T-helper 1 cell treated with Interleukin-12 subunit alpha and Interleukin-12 subunit beta and Interleukin-4 antibody, amounts not matched to agents 30 μg/mL and 1 μg/mL, for 36 hours (primary cell): ENCODE measurements around the gene PREX1.
"Not testable (repeated sequence)": the region's sequence is repeated elsewhere in the genome, so short reads cannot be mapped to it uniquely, and the experiment has no call there.

Experiments
- H3K27ac Mint-ChIP-seq: one replicate; pipeline ENCODE4 v1.8.0; 2021; ENCODE audit warnings: mild to moderate bottlenecking, mixed read lengths
- H3K27me3 Mint-ChIP-seq: one replicate; pipeline ENCODE4 v1.8.0; 2021; ENCODE audit warnings: low read depth, mixed read lengths
- H3K36me3 Mint-ChIP-seq: one replicate; pipeline ENCODE4 v1.8.0; 2021; ENCODE audit warnings: low read depth, mixed read lengths
- H3K4me1 Mint-ChIP-seq: one replicate; pipeline ENCODE4 v1.8.0; 2021; ENCODE audit warnings: low read depth, mixed read lengths
- H3K4me3 Mint-ChIP-seq: one replicate; pipeline ENCODE4 v1.8.0; 2021; ENCODE audit warnings: mild to moderate bottlenecking, moderate library complexity, mixed read lengths
- H3K9me3 Mint-ChIP-seq: one replicate; pipeline ENCODE4 v1.8.0; 2021; ENCODE audit warnings: mixed read lengths

Gene PREX1

DNA sequence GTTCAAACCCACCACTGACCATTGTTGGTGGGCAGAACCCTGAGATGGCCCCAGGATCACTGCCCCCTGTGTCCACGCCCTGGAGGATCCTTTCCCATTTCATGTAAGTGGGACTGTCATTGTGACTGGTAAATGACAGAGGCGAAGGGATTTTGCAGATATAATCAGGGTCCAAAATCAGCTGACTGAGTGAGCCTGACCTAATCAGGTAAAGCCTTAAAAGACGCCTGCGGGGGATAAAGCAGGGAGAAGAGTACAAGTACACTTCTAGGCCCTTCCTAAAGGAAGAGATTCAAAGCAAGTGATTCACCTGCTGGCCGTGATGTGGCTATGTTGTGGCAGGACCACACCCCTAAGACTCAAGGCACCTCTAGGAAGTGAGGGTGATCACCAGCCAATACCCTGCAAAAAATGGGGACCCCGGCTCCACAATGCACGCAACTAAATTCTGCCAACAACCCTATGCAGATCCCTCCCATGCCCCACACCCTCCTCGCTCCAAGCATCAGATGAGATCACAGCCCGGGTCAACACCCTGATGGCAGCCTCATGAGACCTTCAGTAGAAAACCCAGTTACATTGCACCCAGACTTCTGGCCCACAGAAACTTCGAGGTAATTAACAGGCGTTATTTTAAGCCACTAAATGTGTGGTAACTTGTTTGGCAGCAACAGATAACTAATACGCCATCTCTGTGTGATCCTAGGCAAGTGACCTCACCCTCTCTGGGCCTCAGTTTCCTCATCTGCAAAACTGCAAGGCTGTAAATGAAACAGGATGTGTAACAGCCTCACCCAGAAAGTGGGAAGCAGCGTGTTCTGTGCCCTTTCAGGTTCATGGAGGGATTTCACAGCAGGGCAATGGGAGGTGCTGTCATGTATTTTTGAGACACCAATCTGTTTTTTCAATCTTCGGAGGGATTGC is 11.3 kb downstream of the PREX1 start:
- Mint-ChIP-seq H3K27me3 (no peaks in the 10 kb centered on the region), H3K9me3 (no peaks in the 10 kb centered on the region), H3K36me3 (peaks cover 38% of the 10 kb centered on the region), H3K4me3 (no peak overlapping the region), H3K27ac (peak overlapping the region; percentile 58), H3K4me1 (peaks cover 58% of the 10 kb centered on the region)

DNA sequence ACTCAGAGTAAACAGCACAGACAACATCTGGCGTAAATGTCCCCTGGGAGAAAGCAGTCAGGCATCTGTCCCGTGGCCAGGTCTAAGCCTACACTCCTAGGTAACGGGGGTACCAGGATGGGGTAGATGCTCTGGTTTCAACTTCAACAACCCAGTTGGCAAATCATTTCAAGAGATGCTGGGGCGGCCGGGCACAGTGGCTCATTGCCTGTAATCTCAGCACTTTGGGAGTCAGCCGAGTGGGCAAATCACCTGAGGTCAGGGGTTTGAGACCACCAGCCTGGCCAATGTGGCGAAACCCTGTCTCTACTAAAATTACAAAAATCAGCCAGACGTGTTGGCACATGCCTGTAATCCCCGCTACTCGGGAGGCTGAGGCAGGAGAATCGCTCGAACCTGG is 12.3 kb downstream of the PREX1 start:
- no peaks in the 10 kb centered on the region for H3K27me3 Mint-ChIP-seq
- peaks cover 56% of the 10 kb centered on the region for H3K4me1 Mint-ChIP-seq
- H3K9me3 Mint-ChIP-seq, result no peaks in the 10 kb centered on the region
- H3K4me3 Mint-ChIP-seq, result no peak overlapping the region
- H3K36me3 Mint-ChIP-seq, result peaks cover 38% of the 10 kb centered on the region
- H3K27ac Mint-ChIP-seq, result no peak overlapping the region

DNA sequence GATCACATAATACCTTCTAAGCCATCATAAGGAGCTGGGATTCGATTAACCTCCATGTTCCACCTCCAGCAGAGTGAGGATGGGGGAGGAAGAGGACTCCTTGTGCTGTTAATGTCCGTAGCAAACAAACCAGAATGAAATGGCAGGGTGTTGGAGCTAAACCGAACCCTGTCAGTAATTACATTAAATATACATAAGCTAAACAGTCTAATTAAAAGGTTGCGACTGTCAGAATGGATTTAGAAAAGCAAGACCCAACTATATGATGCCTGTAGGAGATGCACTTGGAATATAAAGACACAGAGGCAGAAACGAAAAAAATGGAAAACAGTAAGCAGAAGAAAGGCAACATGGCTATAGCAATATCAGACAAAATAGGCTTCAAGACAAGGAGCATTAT is 13.2 kb downstream of the PREX1 start:
- Mint-ChIP-seq H3K36me3 (peaks cover 31% of the 10 kb centered on the region), H3K27me3 (no peaks in the 10 kb centered on the region), H3K27ac (no peak overlapping the region), H3K9me3 (no peaks in the 10 kb centered on the region), H3K4me3 (no peak overlapping the region), H3K4me1 (peaks cover 51% of the 10 kb centered on the region)

DNA sequence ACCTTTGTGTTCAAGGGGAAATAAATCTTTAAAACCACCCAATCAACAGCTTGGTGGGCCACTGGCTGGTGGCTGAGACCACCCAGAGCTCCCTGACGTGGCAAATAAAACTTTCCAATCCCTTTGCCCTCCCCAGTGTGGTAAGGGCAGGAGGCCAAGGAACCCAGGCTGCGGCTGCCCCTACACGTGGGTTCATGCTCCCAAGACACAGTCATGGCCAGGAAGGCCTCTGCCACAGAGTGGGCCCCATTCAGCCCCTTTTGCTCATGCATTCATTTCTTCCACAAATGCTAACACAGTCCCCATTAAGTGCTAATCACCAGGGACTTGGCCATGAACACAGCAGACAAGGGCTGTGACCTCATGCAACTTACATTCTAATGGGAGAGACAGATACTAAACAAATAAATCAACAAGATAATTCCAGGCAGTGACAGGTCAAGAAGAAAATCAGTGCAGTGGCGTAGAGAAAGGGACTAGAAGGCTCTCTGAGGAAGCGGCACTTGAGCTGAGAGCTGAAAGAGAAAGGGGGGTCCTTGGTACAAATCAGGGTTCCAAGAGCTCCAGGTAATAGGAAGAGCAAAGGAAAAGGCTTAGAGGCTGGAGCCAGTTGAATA is 13.8 kb downstream of the PREX1 start:
- peaks cover 28% of the 10 kb centered on the region for H3K36me3 Mint-ChIP-seq

DNA sequence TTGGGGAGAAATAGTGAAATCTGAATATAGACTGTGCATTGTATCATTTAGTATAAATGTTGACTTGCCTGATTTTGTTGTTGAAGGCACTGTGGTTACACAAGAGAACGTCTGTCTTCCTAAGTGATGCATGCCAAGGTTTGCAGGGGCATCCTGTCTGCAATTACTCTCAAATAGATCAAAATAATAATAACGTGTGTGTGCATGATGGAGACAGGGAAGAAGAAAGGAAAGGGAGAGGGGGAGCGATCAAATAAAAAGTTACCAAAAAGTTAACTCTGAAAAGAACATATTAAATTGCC is 14.4 kb downstream of the PREX1 start:
- Mint-ChIP-seq H3K36me3 (peaks cover 30% of the 10 kb centered on the region), H3K9me3 (peaks cover 5% of the 10 kb centered on the region), H3K27me3 (no peaks in the 10 kb centered on the region), H3K4me1 (peaks cover 47% of the 10 kb centered on the region), H3K4me3 (no peak overlapping the region), H3K27ac (no peak overlapping the region)

More for the DNA sequence above, 13.8 kb downstream of the PREX1 start:
- Mint-ChIP-seq H3K27me3 (no peaks in the 10 kb centered on the region), H3K9me3 (no peaks in the 10 kb centered on the region), H3K27ac (no peak overlapping the region), H3K4me1 (peaks cover 49% of the 10 kb centered on the region), H3K4me3 (no peak overlapping the region)

DNA sequence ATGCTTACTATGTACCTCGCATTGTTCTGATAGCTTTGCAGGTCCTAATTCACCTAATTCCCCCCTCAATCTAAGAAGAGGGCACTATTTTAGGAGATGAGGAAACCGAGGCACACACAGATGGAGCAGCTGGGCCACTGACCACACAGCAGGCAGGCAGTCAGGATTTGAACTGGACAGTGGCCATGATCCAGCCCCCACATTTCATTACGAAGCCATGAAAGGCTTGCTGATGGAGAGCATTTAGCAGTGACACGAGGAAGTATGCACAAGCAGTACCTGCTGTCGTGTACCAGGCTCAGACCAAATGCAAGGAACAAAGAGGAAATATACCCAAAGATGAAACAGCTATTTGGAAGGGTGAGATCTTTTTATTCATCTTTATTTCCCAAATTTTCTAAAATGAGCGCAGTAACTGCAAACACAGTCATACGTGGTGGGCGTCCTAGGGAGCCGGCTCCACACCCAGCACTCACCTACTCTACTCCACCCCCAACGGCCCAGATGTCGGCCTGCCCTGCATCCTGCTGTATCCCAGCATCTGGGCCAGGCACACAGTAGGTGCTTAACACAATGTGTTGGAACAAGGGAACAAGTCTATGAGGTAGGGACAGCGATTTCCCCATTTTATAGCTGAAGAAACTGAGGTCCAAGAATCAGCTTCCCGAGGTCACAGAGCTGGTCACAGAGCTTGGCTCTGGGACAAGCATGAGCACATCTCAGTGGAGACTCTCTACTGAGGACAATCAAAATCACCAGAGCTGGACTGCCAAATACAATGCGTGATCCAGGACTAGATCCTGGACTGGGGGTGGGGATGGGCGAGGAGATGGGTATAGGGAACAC is 15.0 kb downstream of the PREX1 start:
- no peak overlapping the region for H3K4me3 Mint-ChIP-seq

DNA sequence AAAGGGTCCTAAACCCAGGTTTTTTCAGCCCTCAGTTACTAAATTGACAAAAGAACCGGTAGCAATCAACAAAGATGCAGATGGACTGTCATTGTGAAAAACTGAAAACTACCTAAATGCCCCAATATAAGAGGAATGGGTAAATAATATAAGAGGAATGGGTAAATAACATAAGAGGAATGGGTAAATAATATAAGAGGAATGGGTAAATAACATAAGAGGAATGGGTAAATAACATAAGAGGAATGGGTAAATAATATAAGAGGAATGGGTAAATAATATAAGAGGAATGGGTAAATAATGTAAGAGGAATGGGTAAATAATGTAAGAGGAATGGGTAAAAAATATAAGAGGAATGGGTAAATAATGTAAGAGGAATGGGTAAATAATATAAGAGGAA is 15.7 kb downstream of the PREX1 start:
- H3K27ac Mint-ChIP-seq, H3K9me3 Mint-ChIP-seq, H3K4me3 Mint-ChIP-seq, H3K27me3 Mint-ChIP-seq: not testable (repeated sequence)
- H3K36me3 Mint-ChIP-seq, result peaks cover 31% of the 10 kb centered on the region
- peaks cover 34% of the 10 kb centered on the region for H3K4me1 Mint-ChIP-seq

More for the DNA sequence above, 15.0 kb downstream of the PREX1 start:
- no peaks in the 10 kb centered on the region for H3K27me3 Mint-ChIP-seq
- H3K4me1 Mint-ChIP-seq, result peaks cover 42% of the 10 kb centered on the region
- no peak overlapping the region for H3K27ac Mint-ChIP-seq
- H3K9me3 Mint-ChIP-seq, result peaks cover 5% of the 10 kb centered on the region
- H3K36me3 Mint-ChIP-seq, result peaks cover 33% of the 10 kb centered on the region

DNA sequence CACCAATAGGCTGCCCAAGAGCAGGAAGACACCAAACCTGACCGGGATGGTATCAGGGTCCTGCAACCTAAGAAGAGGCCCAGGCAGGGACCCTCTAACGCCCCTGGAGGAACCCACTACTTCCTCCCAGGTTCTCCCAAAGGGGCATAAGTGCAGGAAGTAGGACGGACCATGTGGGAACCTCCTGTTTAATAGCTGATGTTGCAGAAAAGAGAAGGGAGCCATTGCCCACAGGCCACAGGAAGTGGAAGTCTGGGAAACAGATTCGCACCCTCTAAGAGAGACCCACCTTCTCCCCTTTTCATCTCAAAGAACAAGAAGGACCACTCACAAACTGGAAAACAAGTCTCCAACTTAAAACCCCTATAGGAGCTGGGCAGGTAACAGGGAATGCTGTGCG is 18.1 kb downstream of the PREX1 start:
- Mint-ChIP-seq H3K4me1 (peaks cover 22% of the 10 kb centered on the region), H3K27me3 (no peaks in the 10 kb centered on the region)

DNA sequence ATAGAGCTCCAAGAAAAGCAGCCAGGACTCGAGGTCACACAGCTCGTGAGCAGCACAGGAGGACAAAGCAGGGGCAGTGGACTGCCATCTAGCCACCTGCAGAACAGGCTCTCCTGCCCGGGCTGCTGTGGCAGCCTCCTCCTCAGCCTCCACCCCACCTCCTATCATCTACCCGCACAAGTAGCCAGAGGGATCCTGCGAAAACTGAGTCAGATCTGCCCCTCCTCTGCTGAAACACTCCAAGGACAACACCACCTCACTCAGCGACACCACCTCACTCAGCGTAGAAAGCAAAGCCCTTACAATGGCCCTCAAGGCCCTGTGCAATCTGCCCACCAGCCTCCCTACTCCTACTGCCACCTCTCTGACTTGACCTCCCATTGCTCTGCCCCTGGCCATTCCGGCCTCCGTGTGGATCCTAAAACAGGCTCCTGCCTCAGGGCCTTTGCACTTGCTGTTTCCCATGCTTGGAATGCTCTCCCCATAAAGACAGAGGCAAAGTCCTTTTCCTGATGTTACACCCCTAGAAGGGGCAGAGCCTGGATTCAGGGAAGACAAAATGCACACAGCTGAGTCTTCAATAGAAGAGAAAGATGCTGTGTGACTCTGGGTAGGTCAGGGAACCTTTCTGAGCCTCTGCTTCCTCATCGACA is 19.3 kb downstream of the PREX1 start:
- H3K36me3 Mint-ChIP-seq, result peaks cover 43% of the 10 kb centered on the region
- H3K4me1 Mint-ChIP-seq, result peaks cover 29% of the 10 kb centered on the region
- H3K27me3 Mint-ChIP-seq, result no peaks in the 10 kb centered on the region
- H3K9me3 Mint-ChIP-seq, result peaks cover 18% of the 10 kb centered on the region
- no peak overlapping the region for H3K4me3 Mint-ChIP-seq
- no peak overlapping the region for H3K27ac Mint-ChIP-seq

More for the DNA sequence above, 18.1 kb downstream of the PREX1 start:
- Mint-ChIP-seq H3K4me3 (no peak overlapping the region), H3K27ac (peak overlapping the region; percentile 46), H3K9me3 (peaks cover 18% of the 10 kb centered on the region), H3K36me3 (peaks cover 35% of the 10 kb centered on the region)

DNA sequence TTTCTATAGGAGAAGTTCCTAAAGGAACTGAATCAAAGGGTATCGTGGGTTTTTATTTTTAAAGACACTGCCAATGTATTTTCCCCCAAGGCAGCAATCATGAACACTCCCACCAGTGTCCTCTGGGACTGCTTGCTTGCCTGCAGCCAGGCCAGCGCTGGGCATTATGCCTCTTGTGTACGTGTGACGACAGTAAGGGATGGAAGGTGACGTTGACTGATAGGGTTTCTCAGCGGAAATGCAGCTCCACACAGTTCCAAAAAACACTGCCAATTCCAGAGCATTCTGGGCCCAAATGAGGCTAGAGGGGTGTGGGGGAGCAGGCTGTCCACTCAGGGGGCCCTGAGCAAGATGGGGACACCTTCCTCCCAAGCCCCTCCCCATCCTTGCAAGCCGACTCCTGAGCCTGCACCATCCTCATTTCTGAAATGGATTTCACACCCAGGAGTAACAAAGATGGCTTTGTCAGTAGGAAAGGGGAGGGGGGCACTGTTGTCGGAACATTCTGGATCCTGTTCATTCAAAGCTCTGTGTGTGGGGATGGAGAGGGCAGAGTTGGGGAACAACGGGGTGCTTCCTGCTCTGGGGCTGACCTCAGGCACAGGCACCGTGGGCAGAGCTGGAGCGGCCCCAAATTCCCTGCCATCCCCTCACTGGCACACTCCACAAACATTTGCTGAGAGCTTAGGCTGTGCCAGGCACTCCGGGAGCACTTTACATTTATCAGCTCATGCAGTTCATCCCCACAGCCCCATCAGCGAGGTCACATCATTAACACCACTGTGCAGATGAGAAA is 20.0 kb downstream of the PREX1 start:
- H3K9me3 Mint-ChIP-seq, result peaks cover 18% of the 10 kb centered on the region
- peaks cover 31% of the 10 kb centered on the region for H3K4me1 Mint-ChIP-seq
- no peak overlapping the region for H3K4me3 Mint-ChIP-seq
- H3K36me3 Mint-ChIP-seq, result peaks cover 43% of the 10 kb centered on the region
- H3K27ac Mint-ChIP-seq, result no peak overlapping the region
- H3K27me3 Mint-ChIP-seq, result no peaks in the 10 kb centered on the region

DNA sequence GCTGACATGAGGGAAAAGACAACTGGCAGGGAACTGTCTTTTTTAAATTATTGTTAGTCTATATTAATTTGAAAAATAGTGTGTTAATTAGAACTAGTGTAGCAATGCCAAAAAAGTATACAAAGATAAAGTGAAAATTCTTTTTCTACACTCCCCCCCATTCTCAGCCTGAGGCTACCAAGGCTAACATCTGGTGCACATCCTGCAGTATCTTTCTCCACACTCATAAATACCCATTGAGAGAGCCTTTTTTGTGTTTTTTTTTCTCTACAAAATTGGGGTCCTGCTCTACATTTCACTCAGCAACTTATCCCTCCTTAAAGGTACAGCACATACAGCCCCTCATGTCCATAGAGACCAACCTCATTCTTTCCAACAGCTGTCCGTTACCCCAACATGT is 20.7 kb downstream of the PREX1 start:
- H3K9me3 Mint-ChIP-seq, result peaks cover 18% of the 10 kb centered on the region
- H3K4me3 Mint-ChIP-seq, result no peak overlapping the region
- no peak overlapping the region for H3K27ac Mint-ChIP-seq
- peaks cover 43% of the 10 kb centered on the region for H3K36me3 Mint-ChIP-seq
- peaks cover 37% of the 10 kb centered on the region for H3K4me1 Mint-ChIP-seq
- H3K27me3 Mint-ChIP-seq, result no peaks in the 10 kb centered on the region

DNA sequence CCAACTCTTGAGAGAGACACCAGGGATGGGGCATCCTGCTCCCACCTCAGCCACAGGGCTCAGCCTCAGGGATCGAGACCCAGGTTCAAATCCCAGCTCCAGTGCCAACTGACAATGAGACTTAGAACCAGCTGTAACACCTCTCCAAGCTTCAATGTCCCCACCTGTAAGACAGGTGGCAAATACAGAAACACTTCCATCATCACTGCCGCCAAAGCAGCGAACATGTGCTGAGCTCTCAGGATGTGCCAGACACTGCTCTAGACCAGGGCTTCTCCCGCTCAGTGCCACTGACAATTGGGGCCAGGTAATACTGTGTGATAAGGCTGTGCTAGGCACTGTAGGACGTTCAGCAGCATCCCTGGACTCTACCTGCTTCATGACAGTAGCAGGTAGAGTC is 22.1 kb downstream of the PREX1 start:
- peaks cover 38% of the 10 kb centered on the region for H3K36me3 Mint-ChIP-seq
- no peak overlapping the region for H3K27ac Mint-ChIP-seq
- no peak overlapping the region for H3K4me3 Mint-ChIP-seq
- peaks cover 18% of the 10 kb centered on the region for H3K9me3 Mint-ChIP-seq
- no peaks in the 10 kb centered on the region for H3K27me3 Mint-ChIP-seq
- H3K4me1 Mint-ChIP-seq, result peaks cover 40% of the 10 kb centered on the region

DNA sequence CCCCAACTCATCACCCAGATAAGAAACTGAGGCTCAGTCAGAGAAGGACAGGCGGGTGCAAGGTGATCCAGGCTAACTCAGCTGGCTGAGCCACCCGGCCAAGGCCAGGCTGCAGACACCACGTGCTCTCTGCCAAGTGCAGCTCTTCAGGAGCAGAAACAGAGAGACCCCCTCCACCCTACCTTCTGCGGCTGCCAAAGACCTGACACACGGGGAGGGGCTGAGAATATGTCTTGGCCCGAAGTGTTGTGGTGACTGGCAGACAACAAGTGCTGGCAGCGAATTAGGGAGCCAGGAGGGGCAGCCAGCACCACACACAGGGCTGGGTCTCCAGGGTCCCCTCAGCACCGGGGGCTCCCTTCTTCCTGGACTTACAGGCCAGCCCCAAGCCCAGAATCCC is 22.5 kb downstream of the PREX1 start:
- H3K27me3 Mint-ChIP-seq, result no peaks in the 10 kb centered on the region
- no peak overlapping the region for H3K4me3 Mint-ChIP-seq
- no peak overlapping the region for H3K27ac Mint-ChIP-seq
- peaks cover 38% of the 10 kb centered on the region for H3K36me3 Mint-ChIP-seq
- peaks cover 18% of the 10 kb centered on the region for H3K9me3 Mint-ChIP-seq
- H3K4me1 Mint-ChIP-seq, result peaks cover 40% of the 10 kb centered on the region
